HL-60 (cell line): ENCODE measurements around the gene SLC28A1.

Experiments
- GABPA ChIP-seq: IDR thresholded peaks from 2 replicates; pipeline ENCODE4 v1.6.1; 2012; ENCODE audit warnings: low read depth
- POLR2AphosphoS5 ChIP-seq: IDR thresholded peaks from 2 replicates; pipeline ENCODE4 v1.6.1; 2012; ENCODE audit warnings: low read depth
- TF ChIP-seq, protein P1 (sequence below): IDR thresholded peaks from one replicate; pipeline ENCODE4 v1.5.1; 2011; ENCODE audit warnings: low read length, control low read depth, inconsistent platforms; ENCODE audit not compliant: insufficient read depth

GRCh38 chr15:84961707-84962106 is 77.2 kb downstream of the SLC28A1 start:
- TF ChIP-seq, protein P1, sequence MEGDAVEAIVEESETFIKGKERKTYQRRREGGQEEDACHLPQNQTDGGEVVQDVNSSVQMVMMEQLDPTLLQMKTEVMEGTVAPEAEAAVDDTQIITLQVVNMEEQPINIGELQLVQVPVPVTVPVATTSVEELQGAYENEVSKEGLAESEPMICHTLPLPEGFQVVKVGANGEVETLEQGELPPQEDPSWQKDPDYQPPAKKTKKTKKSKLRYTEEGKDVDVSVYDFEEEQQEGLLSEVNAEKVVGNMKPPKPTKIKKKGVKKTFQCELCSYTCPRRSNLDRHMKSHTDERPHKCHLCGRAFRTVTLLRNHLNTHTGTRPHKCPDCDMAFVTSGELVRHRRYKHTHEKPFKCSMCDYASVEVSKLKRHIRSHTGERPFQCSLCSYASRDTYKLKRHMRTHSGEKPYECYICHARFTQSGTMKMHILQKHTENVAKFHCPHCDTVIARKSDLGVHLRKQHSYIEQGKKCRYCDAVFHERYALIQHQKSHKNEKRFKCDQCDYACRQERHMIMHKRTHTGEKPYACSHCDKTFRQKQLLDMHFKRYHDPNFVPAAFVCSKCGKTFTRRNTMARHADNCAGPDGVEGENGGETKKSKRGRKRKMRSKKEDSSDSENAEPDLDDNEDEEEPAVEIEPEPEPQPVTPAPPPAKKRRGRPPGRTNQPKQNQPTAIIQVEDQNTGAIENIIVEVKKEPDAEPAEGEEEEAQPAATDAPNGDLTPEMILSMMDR, result no peak
- TF ChIP-seq POLR2AphosphoS5, result no peak
- TF ChIP-seq GABPA, result no peak
